SW 1271 (cell line): ENCODE data around the gene DELE1.
"Not testable (repeated sequence)": the region's sequence is repeated elsewhere in the genome, so short reads cannot be mapped to it uniquely, and the experiment has no call there.

Experiments
- DNase-seq, 2 experiments: peaks; one replicate each; lab custom pipeline; 2025; lab: John Stamatoyannopoulos, UW

Gene DELE1

DNA sequence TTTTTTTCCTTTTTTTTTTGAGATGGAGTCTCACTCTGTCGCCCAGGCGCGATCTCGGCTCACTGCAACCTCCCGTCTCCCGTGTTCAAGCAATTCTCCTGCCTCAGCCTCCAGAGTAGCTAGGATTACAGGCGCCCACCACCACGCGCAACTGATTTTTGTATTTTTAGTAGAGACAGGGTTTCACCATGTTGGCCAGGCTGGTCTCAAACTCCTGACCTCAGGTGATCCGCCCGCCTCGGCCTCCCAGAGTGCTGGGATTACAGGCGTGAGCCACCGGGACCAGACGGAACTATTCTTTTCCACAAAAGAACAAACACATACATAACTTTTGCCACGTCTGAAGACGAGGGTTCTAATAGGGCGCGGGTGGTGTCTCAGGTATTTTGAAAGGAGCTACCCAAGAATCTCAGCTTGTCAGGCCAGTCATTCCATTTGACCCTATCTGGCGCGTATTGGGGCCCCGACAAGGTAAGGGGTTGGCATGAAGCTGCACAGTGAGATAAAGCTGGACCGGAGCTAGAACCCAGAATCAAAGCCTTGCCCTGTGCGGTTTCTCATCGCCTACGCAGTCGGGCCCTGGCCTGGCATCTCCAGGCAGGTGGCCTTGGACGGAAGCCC is 734 bp upstream of the DELE1 start:
- not testable (repeated sequence) for DNase-seq

DNA sequence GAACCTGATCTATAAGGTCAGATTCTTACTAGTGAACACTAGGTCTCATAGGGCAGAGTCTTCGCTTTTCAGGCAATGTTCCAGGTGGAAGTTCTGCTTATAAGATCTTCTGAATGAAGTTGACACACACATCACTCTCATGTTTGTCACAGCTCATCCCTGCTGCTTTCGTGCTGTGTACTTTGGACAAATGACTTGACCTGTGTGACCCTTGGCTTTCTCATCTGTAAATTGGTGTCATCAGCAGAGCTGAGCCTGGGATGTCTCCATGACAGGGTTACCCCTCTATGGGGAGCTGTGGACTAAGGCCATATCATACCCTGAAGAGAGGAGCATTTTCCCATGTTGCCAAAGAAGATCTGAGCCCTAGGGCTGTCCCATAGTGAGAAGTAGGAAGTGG is 2.8 kb downstream of the DELE1 start:
- DNase-seq: no peak

DNA sequence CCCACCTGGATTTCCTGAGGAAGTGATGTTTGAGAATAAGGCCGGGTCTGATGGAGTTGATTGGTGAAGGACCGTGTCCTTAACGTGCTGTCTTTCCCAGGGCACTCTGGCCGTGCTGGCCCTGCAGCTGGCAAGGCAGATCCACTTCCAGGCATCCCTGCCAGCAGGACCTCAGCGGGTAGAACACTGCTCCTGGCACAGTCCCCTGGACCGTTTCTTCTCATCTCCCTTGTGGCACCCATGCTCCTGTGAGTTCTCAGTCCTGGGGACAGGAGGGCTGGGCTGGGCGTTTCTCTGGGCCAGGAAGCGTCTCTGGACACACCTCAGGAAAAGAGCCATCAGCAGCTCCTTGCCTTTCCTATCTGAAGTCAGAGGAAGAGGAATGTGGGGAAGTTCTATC is 4.4 kb downstream of the DELE1 start:
- DNase-seq: no peak

DNA sequence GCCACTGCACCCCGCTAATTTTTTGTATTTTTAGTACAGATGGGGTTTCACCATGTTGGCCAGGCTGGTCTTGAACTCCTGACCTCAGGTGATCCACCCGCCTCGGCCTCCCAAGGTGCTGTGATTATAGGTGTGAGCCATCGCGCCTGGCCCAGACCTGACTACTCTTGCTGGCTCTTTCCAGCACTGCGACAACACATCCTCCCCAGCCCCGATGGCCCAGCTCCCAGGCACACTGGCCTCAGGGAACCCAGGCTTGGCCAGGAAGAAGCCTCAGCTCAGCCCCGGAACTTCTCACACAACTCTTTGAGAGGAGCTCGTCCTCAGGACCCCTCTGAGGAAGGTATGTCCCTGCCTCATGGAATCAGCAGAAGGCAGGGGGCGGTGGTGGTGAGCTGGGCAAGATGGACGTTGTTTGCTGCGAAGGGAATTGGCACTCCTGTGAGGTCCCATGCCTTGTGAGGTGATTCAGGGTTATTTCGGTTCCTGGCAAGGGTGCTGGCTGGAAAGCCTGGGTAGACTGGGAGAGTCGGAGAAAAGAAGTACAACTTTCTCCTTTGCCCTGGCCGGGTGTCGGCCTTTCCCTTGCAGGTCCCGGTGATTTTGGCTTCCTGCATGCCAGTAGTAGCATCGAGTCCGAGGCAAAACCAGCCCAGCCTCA is 5.9 kb downstream of the DELE1 start:
- DNase-seq: no peak

DNA sequence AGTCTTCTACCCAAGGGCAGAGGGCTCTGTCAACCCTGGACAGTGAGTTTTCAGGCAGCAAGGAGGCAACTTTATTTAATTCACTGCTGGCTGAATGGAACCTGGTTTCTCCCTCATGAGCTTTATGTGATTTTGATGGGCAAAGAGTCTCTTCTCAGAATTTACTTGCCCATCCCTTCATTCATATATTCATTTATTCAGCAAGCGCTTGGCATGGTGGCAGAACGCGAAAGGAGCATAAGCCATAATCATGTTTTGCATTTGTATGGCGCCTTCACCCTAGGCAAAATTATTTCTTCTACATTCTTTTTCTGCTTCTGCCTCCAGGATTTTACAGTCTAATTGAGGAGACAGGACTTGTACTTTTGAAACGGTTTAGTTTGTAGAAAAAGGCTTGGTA is 8.0 kb downstream of the DELE1 start:
- no peak for DNase-seq

DNA sequence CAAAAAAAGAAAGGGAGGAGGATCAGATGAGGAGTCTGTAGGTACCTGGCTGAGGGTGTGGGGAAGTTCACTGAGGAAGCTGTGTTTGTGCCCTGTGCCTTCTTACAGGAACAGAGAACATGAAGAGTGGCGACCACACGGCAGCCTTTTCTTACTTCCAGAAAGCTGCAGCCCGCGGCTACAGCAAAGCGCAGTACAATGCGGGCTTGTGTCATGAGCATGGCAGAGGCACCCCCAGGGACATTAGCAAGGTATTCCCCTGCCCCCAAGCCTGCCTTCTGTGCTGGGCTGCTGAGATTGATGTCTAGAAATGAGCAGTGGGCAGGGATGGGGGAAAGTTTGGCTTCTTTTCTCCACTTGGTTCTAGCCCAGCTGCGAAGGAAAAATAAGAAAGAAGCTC is 9.5 kb downstream of the DELE1 start:
- DNase-seq: no peak

DNA sequence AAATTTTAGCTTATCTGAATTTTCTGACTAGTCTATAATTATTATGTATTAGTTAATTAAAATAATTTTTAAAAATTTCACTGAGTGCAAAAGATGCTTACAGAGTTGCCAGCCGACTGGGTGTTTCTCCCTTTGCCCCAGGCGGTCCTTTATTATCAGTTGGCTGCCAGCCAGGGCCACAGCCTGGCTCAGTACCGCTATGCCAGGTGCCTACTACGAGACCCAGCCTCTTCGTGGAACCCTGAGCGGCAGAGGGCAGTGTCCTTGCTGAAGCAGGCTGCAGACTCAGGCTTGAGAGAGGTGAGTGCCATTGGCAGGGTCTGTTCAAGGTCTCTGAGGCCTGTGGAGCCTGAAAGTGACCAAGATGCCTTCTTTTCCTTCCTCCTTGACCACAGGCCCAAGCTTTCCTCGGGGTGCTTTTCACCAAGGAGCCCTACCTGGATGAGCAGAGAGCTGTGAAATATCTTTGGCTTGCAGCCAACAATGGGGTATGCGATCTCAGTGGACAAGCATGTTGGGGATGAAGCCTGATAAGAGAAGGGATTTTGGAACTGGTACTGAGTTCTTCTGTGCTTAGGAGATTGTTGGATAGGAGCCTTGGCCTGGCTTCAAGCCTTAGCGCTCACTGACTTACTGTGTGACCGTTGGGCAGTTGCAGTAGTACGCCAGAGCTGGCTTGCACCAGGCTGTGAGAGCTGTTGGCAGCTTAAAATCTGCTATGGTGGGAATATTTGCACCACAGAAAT is 10.6 kb downstream of the DELE1 start:
- DNase-seq: no peak

DNA sequence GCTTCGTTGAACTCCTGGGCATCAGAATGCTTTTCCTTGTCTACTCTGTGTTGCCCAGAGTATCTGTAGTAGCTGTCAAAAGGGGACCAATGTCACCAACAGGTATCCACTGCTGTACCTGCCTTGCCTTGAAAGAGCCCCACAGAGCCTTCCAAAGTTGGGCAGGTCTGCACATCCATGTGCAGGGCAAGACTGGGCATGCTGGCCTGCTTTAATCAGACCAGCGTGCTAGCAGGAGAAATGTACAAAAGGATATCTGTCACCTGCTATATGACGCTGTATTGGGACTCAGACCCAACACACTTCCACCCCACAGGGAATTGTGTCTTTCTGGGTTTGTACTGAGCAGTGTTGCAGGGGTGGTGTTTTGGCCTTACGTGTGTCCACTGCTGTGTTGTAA is 11.9 kb downstream of the DELE1 start:
- DNase-seq: no peak

DNA sequence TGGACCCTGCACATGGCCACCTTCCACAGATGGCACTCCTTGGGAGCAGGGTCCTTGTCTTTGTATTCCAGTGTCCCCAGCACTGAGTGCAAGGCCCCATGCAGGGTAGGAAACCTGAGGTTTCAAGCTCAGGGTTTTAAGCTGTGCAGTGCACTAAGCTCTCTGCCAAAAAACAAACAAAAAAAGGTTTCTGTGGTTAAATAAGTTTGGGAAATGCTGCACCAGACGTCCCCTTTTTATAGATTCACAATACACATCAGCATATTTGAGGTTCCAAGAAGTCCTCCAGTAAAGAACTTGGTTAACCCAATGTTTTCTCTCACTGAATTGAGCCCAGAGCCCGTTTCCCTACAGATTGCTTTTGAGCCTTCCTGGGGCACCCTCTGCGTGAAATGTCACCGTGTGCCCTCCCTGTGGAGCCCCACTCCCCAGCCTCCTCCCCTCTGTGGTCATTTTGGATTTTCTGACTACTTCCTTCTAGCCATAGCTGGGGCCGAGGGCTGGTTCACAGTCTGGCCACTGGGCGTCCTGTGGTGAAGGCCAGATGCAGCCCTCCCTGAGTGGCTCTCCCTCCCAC is 17.1 kb downstream of the DELE1 start:
- DNase-seq: no peak

DNA sequence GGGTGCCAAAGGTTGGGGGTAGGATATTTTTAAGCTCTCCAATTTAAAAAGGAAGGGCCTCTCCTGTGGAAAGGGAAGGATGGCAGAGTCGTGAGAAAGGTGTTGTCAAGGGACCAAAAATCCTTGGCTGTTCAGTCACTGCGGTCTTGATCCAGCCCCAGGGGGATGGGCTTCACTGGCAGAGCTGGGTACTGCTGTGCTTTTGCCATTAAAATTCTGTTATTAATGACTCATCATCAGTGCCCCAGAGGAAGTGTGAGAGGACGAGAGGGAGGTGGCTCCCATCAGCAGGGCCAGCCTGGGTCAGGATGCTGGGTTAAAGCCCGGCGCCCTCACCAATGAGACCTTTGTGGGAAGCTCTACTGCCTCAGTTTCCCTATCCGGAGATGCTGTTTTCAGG is 17.6 kb downstream of the DELE1 start:
- no peak for DNase-seq

DNA sequence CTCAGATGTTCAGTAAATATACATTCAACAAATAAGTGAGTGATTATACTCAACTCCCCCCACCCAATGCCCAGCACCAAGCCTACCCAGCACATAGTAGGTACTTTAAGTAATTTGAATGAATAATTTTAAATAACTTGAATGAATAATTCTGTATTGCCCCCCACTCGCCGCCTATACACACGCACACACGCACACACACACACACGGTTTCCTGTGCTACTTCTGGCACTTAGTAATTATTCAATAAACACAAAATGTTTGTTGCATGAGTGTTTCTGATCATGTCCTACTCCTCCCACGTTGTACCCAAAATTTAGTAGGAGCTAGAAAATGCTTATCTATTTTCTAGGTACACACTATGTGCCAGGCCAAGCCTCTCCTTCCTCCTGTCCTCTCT is 18.1 kb downstream of the DELE1 start:
- DNase-seq: no peak

DNA sequence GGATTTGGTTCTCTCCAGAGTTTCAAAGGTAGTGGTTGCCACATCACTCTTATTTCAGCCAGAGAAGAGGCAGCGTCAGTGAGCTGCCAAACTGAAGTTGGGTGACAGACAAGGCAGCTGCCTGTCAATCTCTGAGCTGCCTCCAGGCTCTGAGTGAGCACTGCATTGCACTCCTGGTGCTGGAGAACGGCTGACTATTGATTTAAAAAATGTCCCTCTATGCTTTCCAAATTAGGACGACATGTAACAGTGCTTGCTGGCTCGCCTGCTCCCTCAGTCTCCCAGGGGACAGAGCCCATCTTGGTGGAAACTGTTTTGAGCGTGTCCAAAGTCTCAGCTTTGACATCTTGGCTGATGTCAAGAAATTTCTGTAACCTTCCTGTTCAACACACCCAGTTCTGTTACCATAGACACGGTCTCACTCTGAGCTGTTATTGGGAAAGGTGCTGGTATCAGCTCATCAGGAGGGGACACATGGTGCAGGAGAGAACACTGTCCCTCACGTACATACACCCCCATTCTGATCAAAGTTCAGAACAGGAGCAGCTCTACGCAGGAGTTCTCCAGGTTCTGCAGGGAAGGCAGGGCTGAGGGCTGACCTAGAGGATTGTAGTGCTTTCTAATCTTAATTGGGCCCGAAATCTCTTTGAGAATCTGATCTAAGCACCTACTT is 18.6 kb downstream of the DELE1 start:
- DNase-seq: no peak

DNA sequence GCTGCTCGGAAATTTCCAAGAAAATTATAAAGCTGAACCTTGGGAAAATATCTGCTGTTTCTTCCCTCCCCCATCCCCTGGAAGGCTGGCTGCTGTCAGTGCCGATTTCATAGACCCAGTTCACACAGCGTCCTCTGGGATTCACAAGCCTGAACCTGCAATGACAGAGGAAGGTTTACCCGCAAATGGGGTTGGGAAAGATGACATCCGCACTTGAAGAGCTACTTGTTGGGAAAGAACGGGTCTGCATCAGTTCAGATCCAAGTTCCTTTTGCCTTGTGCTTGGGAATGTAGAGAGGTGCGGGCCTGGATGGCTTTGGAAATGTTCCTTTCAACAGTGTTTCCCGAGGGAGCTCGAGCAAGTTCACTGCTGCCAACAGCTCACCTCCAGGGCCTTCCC is 20.4 kb downstream of the DELE1 start:
- DNase-seq: no peak

DNA sequence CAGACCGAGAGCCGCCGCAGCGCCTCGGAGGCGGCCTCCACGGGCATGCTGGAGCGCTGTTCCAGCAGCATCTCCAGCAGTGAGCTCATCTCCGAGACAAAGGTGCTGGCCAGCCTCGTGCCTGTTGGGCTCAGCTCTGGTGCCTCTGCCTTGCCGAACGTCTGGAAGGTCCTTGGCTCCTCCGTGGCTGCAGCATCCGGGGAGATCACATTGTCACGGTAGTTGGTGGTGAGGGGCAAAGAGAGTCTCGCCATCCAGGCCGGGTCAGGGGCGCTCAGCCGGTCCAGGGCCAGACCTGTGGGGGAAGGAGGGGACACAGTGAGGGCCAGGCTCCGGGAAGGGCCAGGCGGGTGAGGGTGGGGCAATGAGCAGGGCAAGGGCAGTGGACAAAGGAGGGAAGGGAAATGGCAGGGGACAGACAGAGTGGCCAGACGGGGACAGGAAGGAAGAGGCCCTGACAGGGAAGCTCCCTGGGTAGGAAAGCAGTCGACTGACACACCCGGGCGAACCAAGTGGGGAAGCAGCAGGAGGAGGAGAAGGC is 21.9 kb downstream of the DELE1 start:
- DNase-seq: no peak

DNA sequence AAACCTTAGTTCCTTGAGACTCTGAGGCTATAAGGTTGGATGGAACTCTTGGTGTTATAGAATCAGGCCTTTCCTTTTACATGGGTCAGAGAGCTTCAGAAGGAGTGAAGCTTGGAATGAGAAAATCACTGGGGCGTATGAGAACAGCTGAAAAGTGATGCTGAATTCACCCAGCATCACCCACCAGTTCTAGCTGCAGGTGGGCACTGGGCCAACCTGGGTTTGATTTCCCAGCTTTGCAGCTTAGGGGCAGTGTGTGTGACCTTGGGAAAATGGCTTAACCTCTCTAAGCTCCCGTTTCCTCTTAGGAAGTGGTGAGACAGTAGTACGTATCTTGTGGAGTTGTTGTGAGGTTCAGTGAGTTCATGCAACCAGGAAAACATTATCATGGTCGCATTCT is 23.6 kb downstream of the DELE1 start:
- no peak for DNase-seq

DNA sequence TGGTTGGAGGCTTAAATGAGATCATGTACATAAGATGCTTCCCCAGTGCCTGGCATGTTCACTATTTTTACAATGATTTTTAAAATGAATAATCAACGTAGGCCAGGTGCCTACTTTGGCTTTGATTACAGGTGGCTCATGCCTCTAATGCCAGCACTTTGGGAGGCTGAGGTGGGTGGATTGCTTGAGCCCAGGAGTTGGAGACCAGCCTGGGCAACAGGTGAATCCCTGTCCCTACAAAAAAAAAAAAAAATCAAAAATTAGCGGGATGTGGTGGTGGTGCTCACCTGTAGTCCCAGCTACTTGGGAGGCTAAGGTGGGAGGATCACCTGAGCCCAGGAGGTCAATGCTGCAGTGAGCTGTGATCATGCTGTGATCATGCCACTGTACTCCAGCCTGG is 25.1 kb downstream of the DELE1 start:
- DNase-seq: no peak

DNA sequence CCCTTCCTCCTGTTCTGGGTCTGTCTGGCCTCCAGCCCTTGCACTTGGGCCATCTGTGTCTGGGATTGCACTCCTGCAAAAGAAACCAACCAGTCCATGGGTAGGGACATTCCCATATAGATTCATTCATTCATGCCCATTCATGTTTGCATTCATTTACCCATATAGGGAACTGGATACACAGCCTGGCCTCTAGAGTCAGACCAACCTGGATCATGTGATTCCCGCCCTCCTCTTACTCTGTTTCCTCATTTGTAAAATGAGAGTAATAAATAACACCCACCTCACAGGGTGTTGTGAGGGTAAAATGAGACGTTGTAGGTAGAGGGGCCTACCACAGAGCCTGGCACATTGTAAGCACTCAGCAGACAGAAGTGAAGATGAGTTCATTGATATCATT is 25.8 kb downstream of the DELE1 start:
- DNase-seq: no peak

DNA sequence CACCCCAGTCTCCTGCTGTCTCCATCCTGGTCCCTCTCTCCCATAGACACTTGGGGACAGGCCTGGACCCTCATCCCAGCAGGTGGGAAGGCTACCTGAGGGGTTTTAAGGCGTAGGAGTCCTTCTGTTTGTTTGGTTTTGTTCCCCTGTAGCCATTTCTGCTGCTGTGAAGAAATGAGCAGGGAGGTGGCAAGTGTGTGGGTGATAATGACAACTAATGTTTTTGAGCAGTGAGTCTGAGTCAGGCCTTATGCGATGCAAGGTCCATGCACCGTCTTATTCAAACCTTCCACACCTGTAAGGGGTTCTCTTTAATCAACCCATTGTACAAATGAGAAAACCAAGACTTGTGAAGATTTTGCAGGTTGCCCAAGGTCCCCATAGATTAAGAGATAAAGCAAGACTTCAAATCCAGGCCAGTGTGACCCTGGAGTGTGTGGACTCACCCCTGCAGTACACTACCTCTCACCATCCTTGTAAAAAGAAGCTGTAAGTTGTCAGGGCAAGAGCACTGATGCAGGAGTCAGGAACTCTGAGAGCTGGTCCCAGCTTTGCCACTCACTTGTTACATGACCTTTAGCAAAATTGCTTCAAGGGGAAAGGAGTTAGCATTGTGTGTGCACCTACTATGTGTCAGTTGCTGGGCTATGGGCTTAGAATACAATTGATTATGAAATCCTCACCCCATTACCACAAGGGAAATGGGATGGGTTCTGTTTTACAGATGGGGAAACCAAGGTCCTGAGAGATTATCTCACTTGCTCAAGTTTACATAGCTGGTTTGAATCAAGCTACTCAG is 26.7 kb downstream of the DELE1 start:
- no peak for DNase-seq

DNA sequence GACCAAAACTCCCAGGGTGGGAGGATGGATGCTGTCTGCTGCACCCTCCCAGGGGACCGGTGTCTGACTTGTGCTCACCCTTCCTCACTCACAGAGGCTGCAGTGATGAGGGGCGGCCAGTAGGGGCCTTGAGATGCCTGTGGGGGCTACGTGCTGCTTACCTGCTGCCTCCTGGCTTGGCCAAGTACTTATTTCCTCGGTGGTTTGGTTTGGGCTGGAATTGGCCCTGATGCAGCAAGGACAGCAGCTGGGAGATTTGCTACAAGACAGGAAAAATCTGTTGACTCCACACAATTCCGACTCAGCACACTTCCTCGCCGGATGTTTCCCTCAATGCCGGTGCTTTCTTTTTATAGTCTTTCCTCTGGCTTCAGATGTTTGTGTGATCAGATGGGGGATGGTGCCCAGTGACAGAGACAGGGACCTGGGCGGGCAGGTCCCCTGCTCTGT is 27.7 kb downstream of the DELE1 start:
- DNase-seq: no peak

DNA sequence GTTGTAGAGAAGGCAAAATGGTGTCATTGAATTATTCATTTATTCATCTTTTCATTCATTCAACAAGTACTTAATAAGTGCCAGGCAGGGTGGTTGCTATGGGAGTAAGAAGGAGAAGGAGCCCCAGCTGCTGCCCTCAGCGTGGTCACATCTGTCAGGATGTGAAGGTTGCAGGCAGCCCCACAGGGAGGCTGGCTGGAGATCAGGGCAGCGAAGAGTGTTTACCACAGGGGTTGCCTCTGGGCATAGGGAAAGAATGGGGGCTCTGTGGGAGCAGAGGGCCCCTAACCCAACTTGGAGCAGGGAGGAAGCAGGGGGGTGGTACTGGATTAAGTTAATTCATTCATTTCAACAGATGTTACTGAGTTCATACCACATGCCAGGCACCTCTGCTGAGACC is 28.3 kb downstream of the DELE1 start:
- no peak for DNase-seq

DNA sequence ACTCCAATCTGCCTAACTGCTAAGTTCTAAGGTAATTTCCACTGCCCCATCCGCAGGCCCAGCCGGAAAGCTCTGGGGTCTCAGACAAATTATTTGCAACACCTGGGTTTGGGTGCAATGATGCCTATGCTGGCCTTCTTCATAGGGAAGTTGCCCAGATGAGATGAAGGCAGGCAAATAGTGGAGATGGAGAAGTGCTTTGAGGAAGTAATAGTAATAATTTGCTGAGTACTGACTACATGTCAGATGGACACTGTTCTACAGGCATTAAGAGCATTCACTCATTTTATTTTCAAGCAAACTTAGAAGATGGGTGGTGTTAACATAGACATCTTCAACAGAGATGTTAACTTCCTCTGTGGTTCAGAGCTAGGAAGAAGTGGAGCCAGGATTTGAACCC is 30.5 kb downstream of the DELE1 start:
- DNase-seq: no peak
